ENCODE results near the gene TEX29. TPM values are rescaled to one million over a fixed set of nuclear protein-coding genes. Genes with fewer than 3 reads are reported as not detected.

Gene TEX29
- total RNA-seq, 1 donor from 2014 or later = 0.85 TPM

- no peak for DNase-seq
Measured at GRCh38 chr13:111291908-111292307, 28.5 kb upstream of the TEX29 start.

GRCh38 chr13:111292710-111293485, 27.5 kb upstream of the TEX29 start:
- DNase-seq = no peak

- DNase-seq = no peak
Measured at GRCh38 chr13:111295886-111296285, 24.6 kb upstream of the TEX29 start.

- DNase-seq = no peak
Measured at GRCh38 chr13:111296417-111296816, 24.0 kb upstream of the TEX29 start.

GRCh38 chr13:111298214-111298975, 22.0 kb upstream of the TEX29 start:
- no peak for DNase-seq

- DNase-seq = no peak
Measured at GRCh38 chr13:111302045-111302726, 18.3 kb upstream of the TEX29 start.

- no peak for DNase-seq
Measured at GRCh38 chr13:111303559-111303958, 16.9 kb upstream of the TEX29 start.

- no peak for DNase-seq
Measured at GRCh38 chr13:111304041-111304544, 16.3 kb upstream of the TEX29 start.

- DNase-seq = no peak
Measured at GRCh38 chr13:111304603-111305289, 15.7 kb upstream of the TEX29 start.

GRCh38 chr13:111312944-111313590, 7.4 kb upstream of the TEX29 start:
- DNase-seq = no peak

GRCh38 chr13:111313911-111314425, 6.5 kb upstream of the TEX29 start:
- no peak for DNase-seq

- no peak for DNase-seq
Measured at GRCh38 chr13:111314852-111315251, 5.6 kb upstream of the TEX29 start.

GRCh38 chr13:111315347-111315995, 5.0 kb upstream of the TEX29 start:
- DNase-seq = no peak

- peak; percentile 26 for DNase-seq
Measured at GRCh38 chr13:111316161-111316730, 4.2 kb upstream of the TEX29 start.

GRCh38 chr13:111317042-111317550, 3.3 kb upstream of the TEX29 start:
- no peak for DNase-seq

GRCh38 chr13:111317571-111318345, 2.7 kb upstream of the TEX29 start:
- DNase-seq = no peak

- DNase-seq = no peak
Measured at GRCh38 chr13:111318386-111318785, 2.1 kb upstream of the TEX29 start.

GRCh38 chr13:111319521-111319920, 921 bp upstream of the TEX29 start:
- no peak for DNase-seq

GRCh38 chr13:111322001-111322915, 1.8 kb downstream of the TEX29 start:
- no peak for DNase-seq
